Activated CD4-positive, alpha-beta T cell treated with anti-CD3 and anti-CD28 coated beads, Interleukin-2, amount 50 U/mL, for 16 hours (primary cell): ENCODE data around the gene USP19.

Source experiments
- DNase-seq: peaks from one replicate; pipeline ENCODE4 v3.0.0-alpha.2; 2020

Gene USP19

GRCh38 chr3:49132437-49133225, 12.0 kb upstream of the USP19 start, which contains the start of gene LAMB2:
Gene LAMB2, minus strand, starts transcription at chr3:49133050. Its CDS starts 183 bp downstream, at chr3:49132867.
- no peak for DNase-seq

- no peak for DNase-seq
Observed at GRCh38 chr3:49132073-49132436, 11.4 kb upstream of the USP19 start.

GRCh38 chr3:49131576-49131975, 11.0 kb upstream of the USP19 start:
- DNase-seq = no peak

- no peak for DNase-seq
Observed at GRCh38 chr3:49131040-49131439, 10.4 kb upstream of the USP19 start.

- no peak for DNase-seq
Observed at GRCh38 chr3:49124991-49125670, 4.5 kb upstream of the USP19 start.

- DNase-seq = no peak
Observed at GRCh38 chr3:49124203-49124602, 3.6 kb upstream of the USP19 start.

GRCh38 chr3:49123687-49124086, 3.1 kb upstream of the USP19 start:
- no peak for DNase-seq

- DNase-seq = no peak
Observed at GRCh38 chr3:49122886-49123545, 2.4 kb upstream of the USP19 start.

- no peak for DNase-seq
Observed at GRCh38 chr3:49122451-49122850, 1.8 kb upstream of the USP19 start.

- DNase-seq = no peak
Observed at GRCh38 chr3:49122022-49122421, 1.4 kb upstream of the USP19 start.

- DNase-seq = no peak
Observed at GRCh38 chr3:49121132-49121736, 611 bp upstream of the USP19 start.

- DNase-seq = no peak
Observed at GRCh38 chr3:49120096-49120437, 556 bp downstream of the USP19 start.

GRCh38 chr3:49119439-49119838, 1.2 kb downstream of the USP19 start:
- no peak for DNase-seq

GRCh38 chr3:49119036-49119435, 1.6 kb downstream of the USP19 start:
- DNase-seq = no peak

- DNase-seq = no peak
Observed at GRCh38 chr3:49112262-49112661, 8.4 kb downstream of the USP19 start.

- DNase-seq = no peak
Observed at GRCh38 chr3:49111347-49111746, 9.3 kb downstream of the USP19 start.

GRCh38 chr3:49110780-49111179, 9.8 kb downstream of the USP19 start:
- no peak for DNase-seq

- no peak for DNase-seq
Observed at GRCh38 chr3:49108346-49108745, 12.3 kb downstream of the USP19 start.

- DNase-seq = peak; percentile 93
Observed at GRCh38 chr3:49104427-49105291, 16.0 kb downstream of the USP19 start, which contains the start of gene QARS1. Gene QARS1, minus strand, starts transcription at chr3:49104757. Its CDS starts 24 bp downstream, at chr3:49104733.

GRCh38 chr3:49104052-49104426, 16.6 kb downstream of the USP19 start:
- DNase-seq = no peak

- DNase-seq = no peak
Observed at GRCh38 chr3:49100046-49100615, 20.5 kb downstream of the USP19 start.
